HG03108 (cell line): ENCODE measurements around the gene AFAP1.

Source experiments
- ATAC-seq: cut with Tn5 transposase; IDR thresholded peaks from one replicate; pipeline ENCODE4 v1.9.1; 2021; ENCODE audit warnings: moderate library complexity; ENCODE audit not compliant: unreplicated experiment

Gene AFAP1

GRCh38 chr4:7844594-7844991 lies 95.1 kb downstream of the AFAP1 start:
- ATAC-seq: no peak

GRCh38 chr4:7843831-7844593 lies 95.6 kb downstream of the AFAP1 start:
- no peak for ATAC-seq

- no peak for ATAC-seq
Measured at GRCh38 chr4:7842384-7843279, 97.0 kb downstream of the AFAP1 start.

- ATAC-seq: no peak
Measured at GRCh38 chr4:7841894-7842293, 97.8 kb downstream of the AFAP1 start.

- ATAC-seq: no peak
Measured at GRCh38 chr4:7841071-7841470, 98.6 kb downstream of the AFAP1 start.

GRCh38 chr4:7839856-7840255 lies 99.8 kb downstream of the AFAP1 start:
- ATAC-seq: no peak

GRCh38 chr4:7838136-7838782 lies 101.4 kb downstream of the AFAP1 start:
- no peak for ATAC-seq

- no peak for ATAC-seq
Measured at GRCh38 chr4:7837597-7838135, 102.0 kb downstream of the AFAP1 start.

GRCh38 chr4:7831858-7832730 lies 107.6 kb downstream of the AFAP1 start:
- no peak for ATAC-seq

GRCh38 chr4:7831330-7831729 lies 108.3 kb downstream of the AFAP1 start:
- no peak for ATAC-seq

GRCh38 chr4:7830747-7831146 lies 108.9 kb downstream of the AFAP1 start:
- no peak for ATAC-seq

- ATAC-seq: no peak
Measured at GRCh38 chr4:7829652-7830580, 109.7 kb downstream of the AFAP1 start.

GRCh38 chr4:7828793-7829301 lies 110.8 kb downstream of the AFAP1 start:
- no peak for ATAC-seq

- ATAC-seq: no peak
Measured at GRCh38 chr4:7828011-7828720, 111.5 kb downstream of the AFAP1 start.

- no peak for ATAC-seq
Measured at GRCh38 chr4:7827566-7827965, 112.1 kb downstream of the AFAP1 start.

- ATAC-seq: no peak
Measured at GRCh38 chr4:7826909-7827306, 112.8 kb downstream of the AFAP1 start.

GRCh38 chr4:7826176-7826908 lies 113.3 kb downstream of the AFAP1 start:
- no peak for ATAC-seq

- no peak for ATAC-seq
Measured at GRCh38 chr4:7824218-7824617, 115.4 kb downstream of the AFAP1 start.
